ENCODE data around the gene PLB1.

DNA sequence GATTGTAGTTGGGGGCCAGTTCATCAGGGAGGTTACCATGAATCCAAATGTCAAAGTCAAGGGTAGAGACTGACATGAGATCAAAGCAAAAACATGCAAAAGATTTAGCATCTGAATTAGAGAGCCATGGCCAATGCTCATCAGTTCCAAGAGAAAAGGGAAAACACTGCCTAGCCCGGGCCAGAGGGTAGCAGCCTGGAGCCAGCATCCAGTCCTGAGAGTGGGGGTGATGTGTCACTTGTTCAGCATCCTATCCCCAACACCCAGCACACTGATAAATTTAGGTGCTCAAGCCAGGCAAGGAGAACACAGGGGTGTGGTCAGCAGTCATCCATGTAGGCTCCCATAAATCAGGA is 178.8 kb downstream of the PLB1 start:
- TF ChIP-seq, protein P1, sequence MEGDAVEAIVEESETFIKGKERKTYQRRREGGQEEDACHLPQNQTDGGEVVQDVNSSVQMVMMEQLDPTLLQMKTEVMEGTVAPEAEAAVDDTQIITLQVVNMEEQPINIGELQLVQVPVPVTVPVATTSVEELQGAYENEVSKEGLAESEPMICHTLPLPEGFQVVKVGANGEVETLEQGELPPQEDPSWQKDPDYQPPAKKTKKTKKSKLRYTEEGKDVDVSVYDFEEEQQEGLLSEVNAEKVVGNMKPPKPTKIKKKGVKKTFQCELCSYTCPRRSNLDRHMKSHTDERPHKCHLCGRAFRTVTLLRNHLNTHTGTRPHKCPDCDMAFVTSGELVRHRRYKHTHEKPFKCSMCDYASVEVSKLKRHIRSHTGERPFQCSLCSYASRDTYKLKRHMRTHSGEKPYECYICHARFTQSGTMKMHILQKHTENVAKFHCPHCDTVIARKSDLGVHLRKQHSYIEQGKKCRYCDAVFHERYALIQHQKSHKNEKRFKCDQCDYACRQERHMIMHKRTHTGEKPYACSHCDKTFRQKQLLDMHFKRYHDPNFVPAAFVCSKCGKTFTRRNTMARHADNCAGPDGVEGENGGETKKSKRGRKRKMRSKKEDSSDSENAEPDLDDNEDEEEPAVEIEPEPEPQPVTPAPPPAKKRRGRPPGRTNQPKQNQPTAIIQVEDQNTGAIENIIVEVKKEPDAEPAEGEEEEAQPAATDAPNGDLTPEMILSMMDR (IDR thresholded peaks at IDR 0.05; ENCODE audit: poor library complexity, severe bottlenecking), result no peak
- TF ChIP-seq, protein P2, sequence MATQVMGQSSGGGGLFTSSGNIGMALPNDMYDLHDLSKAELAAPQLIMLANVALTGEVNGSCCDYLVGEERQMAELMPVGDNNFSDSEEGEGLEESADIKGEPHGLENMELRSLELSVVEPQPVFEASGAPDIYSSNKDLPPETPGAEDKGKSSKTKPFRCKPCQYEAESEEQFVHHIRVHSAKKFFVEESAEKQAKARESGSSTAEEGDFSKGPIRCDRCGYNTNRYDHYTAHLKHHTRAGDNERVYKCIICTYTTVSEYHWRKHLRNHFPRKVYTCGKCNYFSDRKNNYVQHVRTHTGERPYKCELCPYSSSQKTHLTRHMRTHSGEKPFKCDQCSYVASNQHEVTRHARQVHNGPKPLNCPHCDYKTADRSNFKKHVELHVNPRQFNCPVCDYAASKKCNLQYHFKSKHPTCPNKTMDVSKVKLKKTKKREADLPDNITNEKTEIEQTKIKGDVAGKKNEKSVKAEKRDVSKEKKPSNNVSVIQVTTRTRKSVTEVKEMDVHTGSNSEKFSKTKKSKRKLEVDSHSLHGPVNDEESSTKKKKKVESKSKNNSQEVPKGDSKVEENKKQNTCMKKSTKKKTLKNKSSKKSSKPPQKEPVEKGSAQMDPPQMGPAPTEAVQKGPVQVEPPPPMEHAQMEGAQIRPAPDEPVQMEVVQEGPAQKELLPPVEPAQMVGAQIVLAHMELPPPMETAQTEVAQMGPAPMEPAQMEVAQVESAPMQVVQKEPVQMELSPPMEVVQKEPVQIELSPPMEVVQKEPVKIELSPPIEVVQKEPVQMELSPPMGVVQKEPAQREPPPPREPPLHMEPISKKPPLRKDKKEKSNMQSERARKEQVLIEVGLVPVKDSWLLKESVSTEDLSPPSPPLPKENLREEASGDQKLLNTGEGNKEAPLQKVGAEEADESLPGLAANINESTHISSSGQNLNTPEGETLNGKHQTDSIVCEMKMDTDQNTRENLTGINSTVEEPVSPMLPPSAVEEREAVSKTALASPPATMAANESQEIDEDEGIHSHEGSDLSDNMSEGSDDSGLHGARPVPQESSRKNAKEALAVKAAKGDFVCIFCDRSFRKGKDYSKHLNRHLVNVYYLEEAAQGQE (IDR thresholded peaks at IDR 0.05; ENCODE audit: borderline replicate concordance), result no peak
- TF ChIP-seq EP300 (conservative IDR thresholded peaks at IDR 0.05; ENCODE audit: poor library complexity, severe bottlenecking), result no peak
- TF ChIP-seq TAF1 (IDR thresholded peaks at IDR 0.05; ENCODE audit: low read depth), result no peak

Measured in neural cell (in vitro differentiated cells).